PFSK-1 (cell line): ENCODE data around the gene GLI2.

Experiments used
- FOXP2 ChIP-seq: optimal IDR thresholded peaks from 2 replicates; pipeline ENCODE3; 2011; ENCODE audit warnings: borderline replicate concordance, control low read depth, inconsistent platforms; ENCODE audit not compliant: insufficient read depth; ENCODE audit errors: extremely low read length, extremely low read depth
- POLR2AphosphoS5 ChIP-seq: IDR thresholded peaks from 2 replicates; pipeline ENCODE4 v1.6.1; 2012; ENCODE audit warnings: low read depth, mild to moderate bottlenecking, control low read depth, low read length, moderate library complexity
- REST ChIP-seq, 2 experiments: IDR thresholded peaks; 2 replicates each; pipeline versions ENCODE4 v1.6.1 to v1.8.0; 2011 to 2012; ENCODE audit warnings: low read depth in 2 of 2, low read length in 2 of 2, control low read depth in 1 of 2, inconsistent platforms in 1 of 2, mild to moderate bottlenecking in 1 of 2, moderate library complexity in 1 of 2; ENCODE audit not compliant: insufficient read depth in 1 of 2
- SIN3A ChIP-seq: IDR thresholded peaks from 2 replicates; pipeline ENCODE4 v1.6.1; 2012; ENCODE audit warnings: mild to moderate bottlenecking, low read length, moderate library complexity, borderline replicate concordance; ENCODE audit not compliant: insufficient read depth
- TAF1 ChIP-seq: IDR thresholded peaks from 2 replicates; pipeline ENCODE4 v1.6.1; 2012; ENCODE audit warnings: low read length, control low read depth, borderline replicate concordance; ENCODE audit not compliant: insufficient read depth

Gene GLI2

GRCh38 chr2:120774557-120775160 lies 39.0 kb downstream of the GLI2 start:
- TF ChIP-seq SIN3A, result no peak
- no peak for TF ChIP-seq FOXP2
- TF ChIP-seq POLR2AphosphoS5, result no peak
- no peak for TF ChIP-seq TAF1
- no peak for TF ChIP-seq REST (IDR thresholded peaks at IDR 0.05; ENCODE audit: insufficient read depth in 1 of 2, low read depth in 2 of 2, low read length in 2 of 2)

- TF ChIP-seq SIN3A, result no peak
- TF ChIP-seq POLR2AphosphoS5, result no peak
These were observed 39.5 kb downstream of the GLI2 start for GRCh38 chr2:120775194-120775593.

GRCh38 chr2:120775801-120776589 lies 40.3 kb downstream of the GLI2 start:
- TF ChIP-seq SIN3A, result no peak
- TF ChIP-seq TAF1, result no peak
- no peak for TF ChIP-seq REST (IDR thresholded peaks at IDR 0.05; ENCODE audit: insufficient read depth in 1 of 2, low read depth in 2 of 2, low read length in 2 of 2)
- TF ChIP-seq POLR2AphosphoS5, result no peak
- no peak for TF ChIP-seq FOXP2

DNA sequence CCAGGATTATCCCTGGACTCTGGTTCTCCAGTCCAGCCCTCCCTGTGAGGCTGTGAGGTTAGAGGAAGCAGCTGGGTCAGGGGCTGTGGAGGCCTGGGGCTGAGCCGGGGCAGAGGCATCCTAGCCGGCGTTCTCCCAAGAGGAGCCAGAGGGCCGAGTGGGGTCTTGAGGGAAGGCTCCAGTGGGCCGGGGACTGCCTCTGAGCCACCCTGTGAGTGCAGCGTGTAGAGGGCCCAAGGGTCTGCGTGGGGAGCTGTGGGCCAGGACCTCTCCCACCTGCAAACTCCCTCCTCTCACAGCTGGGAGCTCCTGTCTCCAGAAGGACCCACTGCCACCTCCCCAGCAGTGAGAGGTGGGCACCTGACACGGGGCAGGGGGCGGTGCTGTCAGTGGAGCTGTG lies 41.0 kb downstream of the GLI2 start:
- TF ChIP-seq SIN3A (no peak), REST (IDR thresholded peaks at IDR 0.05; ENCODE audit: insufficient read depth in 1 of 2, low read depth in 2 of 2, low read length in 2 of 2) (no peak), TAF1 (no peak), FOXP2 (no peak), POLR2AphosphoS5 (no peak)

- TF ChIP-seq FOXP2 (no peak), POLR2AphosphoS5 (no peak), REST (IDR thresholded peaks at IDR 0.05; ENCODE audit: insufficient read depth in 1 of 2, low read depth in 2 of 2, low read length in 2 of 2) (no peak), SIN3A (no peak), TAF1 (no peak)
These were observed 41.6 kb downstream of the GLI2 start for GRCh38 chr2:120777170-120777751.
